Measurements from ENCODE around the gene TLE4.
"Not testable (repeated sequence)": the region's sequence is repeated elsewhere in the genome, so short reads cannot be mapped to it uniquely, and the experiment has no call there.

The TLE4 gene

GRCh38 chr9:79535534-79535933 lies 36.2 kb upstream of the TLE4 start:
- no peaks in the 10 kb centered on the region for H3K36me3 ChIP-seq (replicated peaks in 1 of 2; ENCODE audit: control insufficient read depth in 2 of 2, insufficient read depth in 2 of 2, low read length in 2 of 2)

DNA sequence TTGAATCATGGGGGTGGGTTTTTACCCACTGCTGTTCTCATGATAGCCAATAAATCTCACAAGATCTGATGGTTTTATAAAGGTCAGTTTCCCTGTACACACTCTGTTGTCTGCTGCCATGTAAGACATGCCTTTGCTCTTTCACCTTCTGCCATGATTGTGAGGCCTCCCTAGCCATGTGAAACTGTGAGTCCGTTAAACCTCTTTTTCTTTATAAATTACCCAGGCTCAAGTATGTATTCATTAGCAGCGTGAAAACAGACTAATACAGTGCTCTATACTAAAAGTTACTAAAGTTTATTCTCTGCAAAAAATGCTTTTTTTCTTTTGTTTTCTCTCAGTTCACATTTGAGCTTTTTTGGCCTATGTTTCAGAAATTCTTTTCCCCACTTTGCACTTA lies 33.9 kb upstream of the TLE4 start:
- no peak overlapping the region for H3K23ac ChIP-seq (ENCODE audit: low read depth, low read length, poor library complexity)
- H3K4me2 ChIP-seq (ENCODE audit: insufficient read depth, low read length, poor library complexity, severe bottlenecking), result no peak overlapping the region
- H4K91ac ChIP-seq (ENCODE audit: low read depth, low read length, poor library complexity), result no peak overlapping the region
- no peaks in the 10 kb centered on the region for H3K36me3 ChIP-seq (replicated peaks in 1 of 2; ENCODE audit: control insufficient read depth in 2 of 2, insufficient read depth in 2 of 2, low read length in 2 of 2)
- no peak overlapping the region for H2BK12ac ChIP-seq (ENCODE audit: low read length)
- WGBS, 2 donors (ENCODE audit: extremely low coverage in 2 of 2, insufficient read length in 2 of 2, insufficient replicate concordance in 1 of 2), result no CpG with 5 or more reads among the region's 2 CpGs
- H3K18ac ChIP-seq (ENCODE audit: low read length), result no peak overlapping the region
- no peak overlapping the region for H3K4me3 ChIP-seq (ENCODE audit: low read length in 2 of 2)
- H2BK120ac ChIP-seq (ENCODE audit: low read depth, low read length), result no peak overlapping the region
- no peaks in the 10 kb centered on the region for H3K4me1 ChIP-seq (ENCODE audit: control insufficient read depth in 2 of 2, insufficient read depth in 1 of 2, low read depth in 1 of 2, low read length in 2 of 2)
- H3K9me3 ChIP-seq (replicated peaks in 1 of 2; ENCODE audit: control insufficient read depth in 2 of 2, insufficient read depth in 1 of 2, low read depth in 1 of 2, low read length in 2 of 2), result peaks cover 0 to 2% of the 10 kb centered on the region in 2 donors
- H2AK5ac ChIP-seq (ENCODE audit: low read depth, low read length), result no peak overlapping the region
- H3K9ac ChIP-seq (ENCODE audit: low read depth, low read length, poor library complexity), result no peak overlapping the region
- H3K14ac ChIP-seq (ENCODE audit: low read length), result no peak overlapping the region
- no peak overlapping the region for H4K8ac ChIP-seq (ENCODE audit: low read depth, low read length)
- no peak overlapping the region for H2BK15ac ChIP-seq (ENCODE audit: low read length)
- H2AFZ ChIP-seq (ENCODE audit: low read length), result no peak overlapping the region
- no peak for DNase-seq (ENCODE audit: low spot score)
- no peak overlapping the region for H3K27ac ChIP-seq (replicated peaks; ENCODE audit: low read length)
- H3K27me3 ChIP-seq (ENCODE audit: control insufficient read depth in 3 of 3, insufficient read depth in 3 of 3, low read depth in 1 of 3, low read length in 3 of 3), result peaks cover 0 to 3% (median 0%) of the 10 kb centered on the region in 3 experiments
- no peaks in the 10 kb centered on the region for H3K79me1 ChIP-seq (ENCODE audit: low read depth, low read length)
- no peak overlapping the region for H3K4ac ChIP-seq (ENCODE audit: low read length)
- no peak overlapping the region for H2BK5ac ChIP-seq (ENCODE audit: low read length)

More at GRCh38 chr9:79535534-79535933, 36.2 kb upstream of the TLE4 start:
- Histone ChIP-seq H3K4me1 (ENCODE audit: control insufficient read depth in 2 of 2, insufficient read depth in 1 of 2, low read depth in 1 of 2, low read length in 2 of 2) (no peaks in the 10 kb centered on the region), H4K91ac (ENCODE audit: low read depth, low read length, poor library complexity) (no peak overlapping the region), H3K23ac (ENCODE audit: low read depth, low read length, poor library complexity) (no peak overlapping the region), H3K4me3 (ENCODE audit: low read length in 2 of 2) (no peak overlapping the region), H2AK5ac (ENCODE audit: low read depth, low read length) (no peak overlapping the region), H2BK5ac (ENCODE audit: low read length) (no peak overlapping the region), H3K18ac (ENCODE audit: low read length) (no peak overlapping the region), H2BK120ac (ENCODE audit: low read depth, low read length) (no peak overlapping the region), H3K4me2 (ENCODE audit: insufficient read depth, low read length, poor library complexity, severe bottlenecking) (no peak overlapping the region), H2AFZ (ENCODE audit: low read length) (no peak overlapping the region), H4K8ac (ENCODE audit: low read depth, low read length) (no peak overlapping the region), H3K27me3 (ENCODE audit: control insufficient read depth in 3 of 3, insufficient read depth in 3 of 3, low read depth in 1 of 3, low read length in 3 of 3) (no peaks in the 10 kb centered on the region), H3K79me1 (ENCODE audit: low read depth, low read length) (no peaks in the 10 kb centered on the region), H3K9ac (ENCODE audit: low read depth, low read length, poor library complexity) (no peak overlapping the region), H3K14ac (ENCODE audit: low read length) (no peak overlapping the region), H3K9me3 (replicated peaks in 1 of 2; ENCODE audit: control insufficient read depth in 2 of 2, insufficient read depth in 1 of 2, low read depth in 1 of 2, low read length in 2 of 2) (peaks cover 0 to 2% of the 10 kb centered on the region in 2 donors), H2BK12ac (ENCODE audit: low read length) (no peak overlapping the region), H2BK15ac (ENCODE audit: low read length) (no peak overlapping the region), H3K4ac (ENCODE audit: low read length) (no peak overlapping the region), H3K27ac (replicated peaks; ENCODE audit: low read length) (no peak overlapping the region)
- DNase-seq (ENCODE audit: low spot score), result no peak
- WGBS, 2 donors (ENCODE audit: extremely low coverage in 2 of 2, insufficient read length in 2 of 2, insufficient replicate concordance in 1 of 2), result no CpG with 5 or more reads among the region's 1 CpG

DNA sequence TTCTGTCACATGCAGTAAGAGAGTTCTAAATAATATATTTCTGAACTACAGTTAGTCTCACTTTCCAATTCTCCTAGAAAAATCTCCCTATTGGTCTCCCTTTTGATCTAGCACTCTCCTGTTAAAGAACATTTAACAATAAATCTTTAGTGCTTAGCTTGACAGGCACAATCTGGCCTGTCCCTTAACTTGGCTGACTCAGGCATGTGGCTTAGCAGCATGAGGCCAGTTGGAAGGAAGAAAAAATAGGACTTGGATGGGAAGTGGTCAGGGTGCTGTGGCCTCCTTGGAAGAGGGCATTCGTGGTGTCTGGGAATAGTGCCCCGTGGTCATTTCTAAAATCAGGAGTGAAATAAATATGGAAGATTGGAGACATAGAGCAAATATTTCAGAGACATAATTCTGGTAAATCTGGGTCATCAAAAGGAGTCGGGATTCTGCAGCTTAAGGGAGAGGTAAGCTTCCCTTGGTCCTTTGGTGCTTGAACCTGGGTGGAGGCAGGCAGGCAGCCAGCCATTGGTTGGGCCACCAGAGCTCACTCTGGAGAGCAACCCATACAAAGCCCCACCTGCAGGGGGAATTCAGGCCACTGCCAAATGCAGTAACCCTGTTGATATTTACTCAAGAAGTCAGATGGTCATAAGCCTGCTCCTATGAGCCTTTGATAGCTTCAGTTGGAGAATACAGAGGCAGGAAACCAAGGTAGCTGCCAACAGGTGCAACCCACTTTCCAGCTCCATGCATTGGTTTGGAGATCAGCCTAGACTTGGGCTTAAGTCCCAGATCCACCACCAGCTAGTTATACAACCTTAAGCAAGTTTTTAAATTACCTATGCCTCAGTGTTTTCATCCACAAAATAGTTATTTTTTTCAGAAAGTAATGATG lies 28.8 kb upstream of the TLE4 start:
- no peak overlapping the region for H3K23ac ChIP-seq (ENCODE audit: low read depth, low read length, poor library complexity)

GRCh38 chr9:79544375-79544774 lies 27.4 kb upstream of the TLE4 start:
- not testable (repeated sequence) for H2BK120ac ChIP-seq (ENCODE audit: low read depth, low read length); H3K23ac ChIP-seq (ENCODE audit: low read depth, low read length, poor library complexity); H2BK15ac ChIP-seq (ENCODE audit: low read length); H2AFZ ChIP-seq (ENCODE audit: low read length); H3K14ac ChIP-seq (ENCODE audit: low read length); H3K27me3 ChIP-seq (ENCODE audit: control insufficient read depth in 3 of 3, insufficient read depth in 3 of 3, low read depth in 1 of 3, low read length in 3 of 3); H2BK5ac ChIP-seq (ENCODE audit: low read length); H3K4me1 ChIP-seq (ENCODE audit: control insufficient read depth in 2 of 2, insufficient read depth in 1 of 2, low read depth in 1 of 2, low read length in 2 of 2); H3K9ac ChIP-seq (ENCODE audit: low read depth, low read length, poor library complexity); H3K4ac ChIP-seq (ENCODE audit: low read length); H2AK5ac ChIP-seq (ENCODE audit: low read depth, low read length); H3K4me2 ChIP-seq (ENCODE audit: insufficient read depth, low read length, poor library complexity, severe bottlenecking); H4K8ac ChIP-seq (ENCODE audit: low read depth, low read length); H3K4me3 ChIP-seq (ENCODE audit: low read length in 2 of 2); H3K79me1 ChIP-seq (ENCODE audit: low read depth, low read length); H3K18ac ChIP-seq (ENCODE audit: low read length); H3K36me3 ChIP-seq (replicated peaks in 1 of 2; ENCODE audit: control insufficient read depth in 2 of 2, insufficient read depth in 2 of 2, low read length in 2 of 2); H2BK12ac ChIP-seq (ENCODE audit: low read length); H4K91ac ChIP-seq (ENCODE audit: low read depth, low read length, poor library complexity); H3K27ac ChIP-seq (replicated peaks; ENCODE audit: low read length); H3K9me3 ChIP-seq (replicated peaks in 1 of 2; ENCODE audit: control insufficient read depth in 2 of 2, insufficient read depth in 1 of 2, low read depth in 1 of 2, low read length in 2 of 2); DNase-seq (ENCODE audit: low spot score)
- no CpG with 5 or more reads among the region's 7 CpGs for WGBS, 2 donors (ENCODE audit: extremely low coverage in 2 of 2, insufficient read length in 2 of 2, insufficient replicate concordance in 1 of 2)

More for the DNA sequence above, 28.8 kb upstream of the TLE4 start:
- H2BK5ac ChIP-seq (ENCODE audit: low read length), result no peak overlapping the region
- H3K9ac ChIP-seq (ENCODE audit: low read depth, low read length, poor library complexity), result no peak overlapping the region
- no peak overlapping the region for H3K18ac ChIP-seq (ENCODE audit: low read length)
- no peak overlapping the region for H3K4me2 ChIP-seq (ENCODE audit: insufficient read depth, low read length, poor library complexity, severe bottlenecking)
- no peak overlapping the region for H2BK15ac ChIP-seq (ENCODE audit: low read length)
- no peak overlapping the region for H2AK5ac ChIP-seq (ENCODE audit: low read depth, low read length)
- no peak overlapping the region for H2AFZ ChIP-seq (ENCODE audit: low read length)
- WGBS, 2 donors (ENCODE audit: extremely low coverage in 2 of 2, insufficient read length in 2 of 2, insufficient replicate concordance in 1 of 2), result no CpG with 5 or more reads among the region's 3 CpGs
- no peak overlapping the region for H2BK120ac ChIP-seq (ENCODE audit: low read depth, low read length)
- peaks cover 0 to 3% (median 0%) of the 10 kb centered on the region in 3 experiments for H3K27me3 ChIP-seq (ENCODE audit: control insufficient read depth in 3 of 3, insufficient read depth in 3 of 3, low read depth in 1 of 3, low read length in 3 of 3)
- no peaks in the 10 kb centered on the region for H3K4me1 ChIP-seq (ENCODE audit: control insufficient read depth in 2 of 2, insufficient read depth in 1 of 2, low read depth in 1 of 2, low read length in 2 of 2)
- no peak overlapping the region for H4K8ac ChIP-seq (ENCODE audit: low read depth, low read length)
- no peaks in the 10 kb centered on the region for H3K36me3 ChIP-seq (replicated peaks in 1 of 2; ENCODE audit: control insufficient read depth in 2 of 2, insufficient read depth in 2 of 2, low read length in 2 of 2)
- H3K27ac ChIP-seq (replicated peaks; ENCODE audit: low read length), result no peak overlapping the region
- no peak overlapping the region for H3K4me3 ChIP-seq (ENCODE audit: low read length in 2 of 2)
- no peak overlapping the region for H3K14ac ChIP-seq (ENCODE audit: low read length)
- no peak for DNase-seq (ENCODE audit: low spot score)
- H4K91ac ChIP-seq (ENCODE audit: low read depth, low read length, poor library complexity), result no peak overlapping the region
- H3K4ac ChIP-seq (ENCODE audit: low read length), result no peak overlapping the region
- no peaks in the 10 kb centered on the region for H3K9me3 ChIP-seq (replicated peaks in 1 of 2; ENCODE audit: control insufficient read depth in 2 of 2, insufficient read depth in 1 of 2, low read depth in 1 of 2, low read length in 2 of 2)
- H3K79me1 ChIP-seq (ENCODE audit: low read depth, low read length), result no peaks in the 10 kb centered on the region
- H2BK12ac ChIP-seq (ENCODE audit: low read length), result no peak overlapping the region
